ENCODE measurements around the gene THBS4. TPM values are rescaled to one million over a fixed set of nuclear protein-coding genes. Genes with fewer than 3 reads are reported as not detected.

THBS4 gene
- total and polyA plus RNA-seq, 4 donors, result 0.08 to 0.28 (median 0.20) TPM

DNA sequence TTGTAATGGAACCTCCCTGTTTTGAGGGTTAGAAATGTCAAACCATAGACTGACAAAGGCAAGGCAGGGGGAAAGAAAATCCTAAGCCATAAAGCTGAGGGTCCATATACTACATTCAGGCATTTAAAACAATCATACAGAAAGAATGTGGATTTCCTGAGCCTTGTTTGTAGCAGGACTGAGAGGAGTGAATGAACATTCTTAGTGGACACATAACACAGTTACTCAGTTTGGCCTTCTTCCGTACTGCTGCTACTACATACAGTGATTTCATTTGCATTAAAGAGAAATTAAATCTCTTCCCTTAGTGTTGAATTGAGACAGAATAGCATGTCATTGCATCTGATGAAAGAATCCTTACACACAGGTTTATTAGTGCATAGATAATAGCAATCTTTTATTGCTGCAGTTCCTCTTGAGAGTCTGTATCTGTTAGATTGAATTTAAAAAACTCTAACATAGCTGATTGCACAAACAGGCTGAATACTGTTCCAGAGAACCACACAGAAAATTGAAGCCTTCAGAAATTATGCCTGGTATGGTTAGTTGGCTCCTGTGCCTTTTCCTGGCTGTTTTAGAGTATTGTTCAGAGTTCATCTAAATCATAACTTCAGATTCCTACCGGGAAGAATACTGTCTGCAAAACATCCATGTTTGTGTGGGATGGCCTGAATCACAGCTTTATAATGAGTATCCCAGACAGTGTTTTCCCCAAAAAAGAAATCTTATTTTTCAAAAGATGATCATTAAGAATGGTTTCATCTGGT is 42.1 kb upstream of the THBS4 start:
- no peak overlapping the region for H3K9ac ChIP-seq (ENCODE audit: low read depth in 1 of 2, low read length in 2 of 2)
- 93% methylated on average over 2 of the region's 2 CpGs for WGBS
- H3K27me3 ChIP-seq (ENCODE audit: control insufficient read depth in 4 of 4, insufficient read depth in 4 of 4, low read length in 3 of 4), result peaks cover 0 to 3% (median 0%) of the 10 kb centered on the region in 4 donors
- TF ChIP-seq, protein P1, sequence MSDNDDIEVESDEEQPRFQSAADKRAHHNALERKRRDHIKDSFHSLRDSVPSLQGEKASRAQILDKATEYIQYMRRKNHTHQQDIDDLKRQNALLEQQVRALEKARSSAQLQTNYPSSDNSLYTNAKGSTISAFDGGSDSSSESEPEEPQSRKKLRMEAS (IDR thresholded peaks at IDR 0.05), result no peak
- TF ChIP-seq GABPA (IDR thresholded peaks at IDR 0.05 in 1 of 2, conservative IDR thresholded peaks at IDR 0.05 in 1 of 2) (no peak), CTCF (IDR thresholded peaks at IDR 0.05; ENCODE audit: low read depth, low read length, missing input control) (no peak), SP1 (IDR thresholded peaks at IDR 0.05) (no peak), FOXA2 (IDR thresholded peaks at IDR 0.05) (no peak), EGR1 (IDR thresholded peaks at IDR 0.05; ENCODE audit: low read depth in 2 of 2) (no peak), RAD21 (IDR thresholded peaks at IDR 0.05) (no peak), RXRA (IDR thresholded peaks at IDR 0.05) (no peak), ATF3 (IDR thresholded peaks at IDR 0.05) (no peak), HNF4A (conservative IDR thresholded peaks at IDR 0.05) (no peak), TAF1 (conservative IDR thresholded peaks at IDR 0.05) (no peak), NR2F2 (IDR thresholded peaks at IDR 0.05) (no peak), YY1 (IDR thresholded peaks at IDR 0.05) (no peak), ZBTB33 (IDR thresholded peaks at IDR 0.05) (no peak)
- TF ChIP-seq, protein P2, sequence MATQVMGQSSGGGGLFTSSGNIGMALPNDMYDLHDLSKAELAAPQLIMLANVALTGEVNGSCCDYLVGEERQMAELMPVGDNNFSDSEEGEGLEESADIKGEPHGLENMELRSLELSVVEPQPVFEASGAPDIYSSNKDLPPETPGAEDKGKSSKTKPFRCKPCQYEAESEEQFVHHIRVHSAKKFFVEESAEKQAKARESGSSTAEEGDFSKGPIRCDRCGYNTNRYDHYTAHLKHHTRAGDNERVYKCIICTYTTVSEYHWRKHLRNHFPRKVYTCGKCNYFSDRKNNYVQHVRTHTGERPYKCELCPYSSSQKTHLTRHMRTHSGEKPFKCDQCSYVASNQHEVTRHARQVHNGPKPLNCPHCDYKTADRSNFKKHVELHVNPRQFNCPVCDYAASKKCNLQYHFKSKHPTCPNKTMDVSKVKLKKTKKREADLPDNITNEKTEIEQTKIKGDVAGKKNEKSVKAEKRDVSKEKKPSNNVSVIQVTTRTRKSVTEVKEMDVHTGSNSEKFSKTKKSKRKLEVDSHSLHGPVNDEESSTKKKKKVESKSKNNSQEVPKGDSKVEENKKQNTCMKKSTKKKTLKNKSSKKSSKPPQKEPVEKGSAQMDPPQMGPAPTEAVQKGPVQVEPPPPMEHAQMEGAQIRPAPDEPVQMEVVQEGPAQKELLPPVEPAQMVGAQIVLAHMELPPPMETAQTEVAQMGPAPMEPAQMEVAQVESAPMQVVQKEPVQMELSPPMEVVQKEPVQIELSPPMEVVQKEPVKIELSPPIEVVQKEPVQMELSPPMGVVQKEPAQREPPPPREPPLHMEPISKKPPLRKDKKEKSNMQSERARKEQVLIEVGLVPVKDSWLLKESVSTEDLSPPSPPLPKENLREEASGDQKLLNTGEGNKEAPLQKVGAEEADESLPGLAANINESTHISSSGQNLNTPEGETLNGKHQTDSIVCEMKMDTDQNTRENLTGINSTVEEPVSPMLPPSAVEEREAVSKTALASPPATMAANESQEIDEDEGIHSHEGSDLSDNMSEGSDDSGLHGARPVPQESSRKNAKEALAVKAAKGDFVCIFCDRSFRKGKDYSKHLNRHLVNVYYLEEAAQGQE (IDR thresholded peaks at IDR 0.05), result no peak
- no peak for DNase-seq (ENCODE audit: low spot score)
- H3K36me3 ChIP-seq (ENCODE audit: control insufficient read depth in 4 of 4, insufficient read depth in 3 of 4, low read depth in 1 of 4, low read length in 3 of 4), result peaks cover 0 to 4% (median 1%) of the 10 kb centered on the region in 4 donors
- H3K4me3 ChIP-seq (ENCODE audit: low read depth in 1 of 3, low read length in 3 of 3), result no peak overlapping the region
- H3K4me1 ChIP-seq (ENCODE audit: control insufficient read depth in 4 of 4, insufficient read depth in 4 of 4, low read length in 3 of 4), result peaks cover 0 to 13% (median 7%) of the 10 kb centered on the region in 4 donors
- no peak overlapping the region for H3K27ac ChIP-seq (ENCODE audit: low read depth in 1 of 2, low read length in 2 of 2)
- no peaks in the 10 kb centered on the region for H3K9me3 ChIP-seq (ENCODE audit: control insufficient read depth in 4 of 4, low read length in 3 of 4)
